Mammary epithelial cell (primary cell): ENCODE data around the gene PVALEF.

Experiments
- CTCF ChIP-seq, 2 donors: IDR thresholded peaks in 1 of 2; conservative IDR thresholded peaks in 1 of 2; 2 replicates each; pipeline ENCODE4 v1.5.1; 2011 to 2012; ENCODE audit warnings: inconsistent platforms in 2 of 2, low read length in 2 of 2, mild to moderate bottlenecking in 2 of 2, control low read depth in 1 of 2, low read depth in 1 of 2; ENCODE audit not compliant: insufficient read depth in 1 of 2; ENCODE audit errors: extremely low read depth in 1 of 2
- EZH2 ChIP-seq: IDR thresholded peaks from 2 replicates; pipeline ENCODE4 v1.6.1; 2012; ENCODE audit warnings: low read length, inconsistent platforms, borderline replicate concordance

- TF ChIP-seq CTCF (conservative IDR thresholded peaks at IDR 0.05 in 1 of 2, IDR thresholded peaks at IDR 0.05 in 1 of 2; ENCODE audit: extremely low read depth in 1 of 2, insufficient read depth in 1 of 2, low read depth in 1 of 2, low read length in 2 of 2) (no peak), EZH2 (no peak)
Observed at GRCh38 chr17:81167194-81167524, 1.9 kb downstream of the PVALEF start.
